ENCODE measurements around the gene ARHGEF17.

Gene ARHGEF17

DNA sequence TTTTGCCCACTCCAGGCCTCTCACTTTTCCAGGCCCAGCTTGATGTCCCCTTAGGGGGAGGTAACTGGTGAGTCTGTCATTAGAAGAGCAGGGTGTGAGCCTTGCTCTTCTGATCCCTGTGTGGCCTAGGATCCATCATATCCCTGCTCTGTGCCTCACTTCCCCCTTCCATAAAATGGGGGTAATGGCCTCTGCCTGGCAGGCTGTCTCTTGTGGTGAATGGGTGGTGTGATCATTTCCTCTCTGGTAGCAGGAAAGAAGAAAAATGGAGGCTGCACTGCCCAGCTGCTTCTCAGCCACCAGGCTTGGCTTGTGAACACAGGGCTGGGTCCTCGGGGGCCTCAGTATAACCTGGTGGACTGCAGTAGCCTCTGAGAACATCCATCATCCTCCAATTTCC lies 5.6 kb downstream of the ARHGEF17 start:
- no peak overlapping the region for H3K4me3 ChIP-seq (ENCODE audit: low read depth, low read length)
- TF ChIP-seq, protein P1, sequence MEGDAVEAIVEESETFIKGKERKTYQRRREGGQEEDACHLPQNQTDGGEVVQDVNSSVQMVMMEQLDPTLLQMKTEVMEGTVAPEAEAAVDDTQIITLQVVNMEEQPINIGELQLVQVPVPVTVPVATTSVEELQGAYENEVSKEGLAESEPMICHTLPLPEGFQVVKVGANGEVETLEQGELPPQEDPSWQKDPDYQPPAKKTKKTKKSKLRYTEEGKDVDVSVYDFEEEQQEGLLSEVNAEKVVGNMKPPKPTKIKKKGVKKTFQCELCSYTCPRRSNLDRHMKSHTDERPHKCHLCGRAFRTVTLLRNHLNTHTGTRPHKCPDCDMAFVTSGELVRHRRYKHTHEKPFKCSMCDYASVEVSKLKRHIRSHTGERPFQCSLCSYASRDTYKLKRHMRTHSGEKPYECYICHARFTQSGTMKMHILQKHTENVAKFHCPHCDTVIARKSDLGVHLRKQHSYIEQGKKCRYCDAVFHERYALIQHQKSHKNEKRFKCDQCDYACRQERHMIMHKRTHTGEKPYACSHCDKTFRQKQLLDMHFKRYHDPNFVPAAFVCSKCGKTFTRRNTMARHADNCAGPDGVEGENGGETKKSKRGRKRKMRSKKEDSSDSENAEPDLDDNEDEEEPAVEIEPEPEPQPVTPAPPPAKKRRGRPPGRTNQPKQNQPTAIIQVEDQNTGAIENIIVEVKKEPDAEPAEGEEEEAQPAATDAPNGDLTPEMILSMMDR (IDR thresholded peaks at IDR 0.05; ENCODE audit: low read depth, low read length, missing control alignments), result no peak
- DNase-seq (ENCODE audit: low read depth), result no peak

DNA sequence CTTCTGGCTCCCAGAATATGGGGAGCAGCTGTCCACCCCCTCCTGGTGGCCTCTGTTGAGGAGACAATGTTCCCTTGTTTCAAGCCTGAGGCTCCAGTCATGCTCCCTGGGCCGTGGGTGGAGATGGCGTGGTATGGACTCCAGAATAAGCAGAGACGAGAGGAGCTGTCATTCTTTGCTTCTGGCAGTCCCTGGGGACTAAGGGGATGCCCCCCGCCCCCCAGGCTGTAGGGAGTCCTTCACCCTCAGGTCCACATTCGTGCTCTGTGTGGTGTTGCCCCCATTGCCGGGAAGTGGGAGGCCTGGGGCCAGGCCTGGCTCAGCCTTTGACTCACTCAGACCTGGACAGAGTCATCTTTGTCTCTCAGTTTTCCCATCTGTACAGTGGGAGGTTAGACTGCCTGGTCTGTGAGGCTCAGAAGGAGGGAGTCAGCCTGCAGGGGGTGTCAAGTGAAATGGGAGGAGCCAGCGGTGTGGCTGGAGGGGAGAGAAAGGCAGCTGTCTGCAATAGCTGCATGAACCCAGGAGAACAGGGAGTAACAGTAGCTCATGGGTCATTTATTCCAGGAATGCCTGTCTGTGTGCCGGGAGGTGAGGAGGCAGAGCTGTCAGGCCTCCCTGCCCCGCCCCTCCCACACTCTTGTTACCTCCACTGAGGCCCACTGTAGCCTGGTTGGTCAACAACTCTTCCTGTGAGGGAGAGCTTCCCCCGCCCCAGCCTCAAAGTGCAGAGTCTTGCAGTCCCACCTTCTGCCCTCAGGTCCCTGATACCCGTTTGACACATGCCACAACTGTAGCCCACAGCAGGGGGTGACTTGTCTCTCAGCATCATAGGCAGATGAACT lies 6.3 kb downstream of the ARHGEF17 start:
- DNase-seq (ENCODE audit: low read depth), result no peak
- TF ChIP-seq, protein P1 (IDR thresholded peaks at IDR 0.05; ENCODE audit: low read depth, low read length, missing control alignments), result peak; percentile 7
- no peak overlapping the region for H3K4me3 ChIP-seq (ENCODE audit: low read depth, low read length)

DNA sequence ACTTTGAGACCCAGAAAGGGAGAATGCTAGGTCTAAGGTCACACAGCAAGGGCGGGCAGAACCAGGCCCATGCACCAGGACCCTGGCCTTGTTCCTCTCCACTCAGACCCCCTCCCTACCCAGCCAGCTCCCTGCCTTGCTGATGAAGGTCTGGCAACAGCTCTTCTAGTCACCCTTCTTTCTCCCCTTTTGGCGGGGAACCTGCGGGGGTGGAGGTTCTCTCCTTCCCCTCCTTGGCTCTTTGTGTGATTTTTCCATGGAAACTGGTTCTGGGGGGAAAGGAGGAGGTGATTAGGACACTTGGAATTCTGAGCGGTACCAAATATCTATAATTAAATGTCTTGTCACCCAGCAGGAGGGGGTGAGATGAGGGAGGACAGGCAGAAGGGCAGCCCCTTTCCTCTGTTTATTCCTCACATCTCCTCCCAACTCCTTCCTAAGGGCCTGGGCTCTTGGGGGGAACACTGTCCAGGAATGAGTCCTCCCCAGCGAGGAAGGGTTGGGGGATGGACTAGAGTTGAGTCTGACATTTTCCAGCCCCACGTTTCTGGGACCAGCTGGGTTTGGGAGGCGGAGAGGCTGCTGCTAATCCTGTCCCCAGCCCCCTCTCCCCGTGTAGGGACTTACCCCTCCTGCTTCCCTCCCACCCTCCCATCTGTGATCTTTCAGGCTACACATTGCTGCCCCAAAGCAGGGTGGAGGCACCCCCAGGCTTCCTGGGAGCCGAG lies 7.4 kb downstream of the ARHGEF17 start:
- no peak for DNase-seq (ENCODE audit: low read depth)
- H3K4me3 ChIP-seq (ENCODE audit: low read depth, low read length), result no peak overlapping the region
- TF ChIP-seq, protein P1 (IDR thresholded peaks at IDR 0.05; ENCODE audit: low read depth, low read length, missing control alignments), result no peak

DNA sequence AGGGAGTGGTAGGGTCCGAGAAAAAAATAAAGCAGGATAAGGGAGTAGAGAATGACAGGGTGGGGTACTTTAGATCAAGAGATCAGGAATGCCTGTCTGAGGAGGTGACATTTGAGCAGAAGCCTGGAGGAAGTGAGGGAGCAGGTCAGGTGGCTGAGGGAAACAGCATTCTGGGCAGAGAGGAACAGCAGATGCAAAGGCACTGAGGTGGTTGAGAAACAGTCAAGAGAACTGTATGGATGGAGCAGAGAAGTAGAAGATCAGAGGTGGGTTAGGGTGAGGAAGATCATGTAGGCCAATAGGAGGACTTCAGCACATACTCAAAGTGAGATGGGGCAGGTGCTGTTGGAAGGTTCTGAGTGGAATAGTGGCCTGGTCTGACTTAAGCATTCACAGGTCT lies 8.3 kb downstream of the ARHGEF17 start:
- TF ChIP-seq, protein P1 (IDR thresholded peaks at IDR 0.05; ENCODE audit: low read depth, low read length, missing control alignments), result no peak
- no peak overlapping the region for H3K4me3 ChIP-seq (ENCODE audit: low read depth, low read length)
- DNase-seq (ENCODE audit: low read depth), result no peak

DNA sequence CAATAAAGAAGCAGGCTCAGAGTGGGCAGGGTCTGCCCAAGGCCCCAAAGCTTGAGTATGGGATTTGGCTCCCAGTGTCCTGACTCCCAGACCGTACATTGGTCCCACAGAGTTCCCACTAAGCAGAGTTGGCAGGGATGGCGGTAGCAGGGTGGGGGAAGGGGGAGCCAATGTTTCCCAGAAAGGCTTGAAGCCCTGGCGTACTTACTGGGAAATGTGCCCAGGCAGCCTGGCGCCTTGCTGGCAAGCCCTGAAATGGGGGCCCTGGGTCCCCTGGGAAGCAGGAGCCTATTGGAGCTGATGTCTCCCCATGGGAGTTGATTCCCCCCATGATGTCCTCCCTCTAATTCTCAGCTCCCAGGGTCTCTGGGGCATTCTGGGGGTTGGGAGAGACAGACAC lies 9.3 kb downstream of the ARHGEF17 start:
- no peak overlapping the region for H3K4me3 ChIP-seq (ENCODE audit: low read depth, low read length)
- no peak for DNase-seq (ENCODE audit: low read depth)
- TF ChIP-seq, protein P1 (IDR thresholded peaks at IDR 0.05; ENCODE audit: low read depth, low read length, missing control alignments), result no peak

DNA sequence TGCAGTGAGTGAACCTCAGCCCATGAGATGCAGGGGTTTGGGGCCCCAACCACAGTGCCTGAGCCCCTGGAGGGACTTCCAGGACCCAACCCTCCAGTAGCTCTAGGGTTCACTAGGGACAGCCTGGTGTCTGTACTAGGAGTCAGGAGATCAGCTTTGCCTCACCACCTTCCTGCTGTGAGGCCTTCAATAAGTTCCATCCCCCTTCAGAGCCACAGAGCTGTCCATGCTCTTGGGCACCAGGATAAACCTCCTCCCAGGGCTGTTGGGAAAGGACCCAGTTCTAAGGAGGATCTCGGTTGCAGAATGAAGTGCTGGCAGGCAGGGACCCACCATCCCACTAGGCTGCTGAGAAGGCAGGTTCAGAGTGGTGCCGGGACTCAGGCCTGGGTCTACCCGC lies 9.7 kb downstream of the ARHGEF17 start:
- DNase-seq (ENCODE audit: low read depth), result no peak

More for the DNA sequence above, 9.7 kb downstream of the ARHGEF17 start:
- H3K4me3 ChIP-seq (ENCODE audit: low read depth, low read length), result no peak overlapping the region
- TF ChIP-seq, protein P1 (IDR thresholded peaks at IDR 0.05; ENCODE audit: low read depth, low read length, missing control alignments), result no peak

Measured in GM12864 (cell line).